H1 (cell line): ENCODE data around the gene GOLGA1. TPM values are rescaled to one million over a fixed set of nuclear protein-coding genes. Genes with fewer than 3 reads are reported as not detected.
A peak's percentile ranks its signal among the peaks of the same experiment; 100 is the strongest.

ENCODE experiments used
- CTCF ChIA-PET: fragments of 300-600 bp; sonication (Branson Sonifier 250); formaldehyde crosslinking; loops from one replicate; lab custom pipeline; 2021; ENCODE audit not compliant: partially characterized antibody; lab: Charles Lee
- POLR2A ChIA-PET: fragments of 300-600 bp; sonication (Branson Sonifier 250); formaldehyde crosslinking; loops from one replicate; lab custom pipeline; 2021; ENCODE audit warnings: inconsistent platforms; ENCODE audit not compliant: partially characterized antibody; lab: Charles Lee
- DNase-seq, 2 experiments: peaks; one replicate each; pipeline versions ENCODE4 v3.0.0 to v3.0.0-alpha.2; 2010 to 2022; ENCODE audit warnings: low spot score in 2 of 2, low read depth in 1 of 2, mixed read lengths in 1 of 2
- FAIRE-seq: peaks from 2 replicates; lab custom pipeline; 2011; peaks lifted over from hg19 to GRCh38; lab: Jason Lieb, UNC
- H2AFZ ChIP-seq: 2 replicates; pipeline ENCODE4 v1.8.1; 2012; ENCODE audit warnings: low read length, inconsistent platforms
- H2AK5ac ChIP-seq: 2 replicates; pipeline ENCODE4 v1.6.1; 2013; ENCODE audit warnings: low read depth, low read length
- H2BK120ac ChIP-seq: replicated peaks from 2 replicates; pipeline ENCODE3; 2013; ENCODE audit warnings: low read depth, low read length, inconsistent platforms
- H2BK12ac ChIP-seq: 2 replicates; pipeline ENCODE4 v1.6.1; 2013; ENCODE audit warnings: low read depth, low read length
- H2BK15ac ChIP-seq: 2 replicates; pipeline ENCODE4 v1.6.1; 2013; ENCODE audit warnings: low read length
- H2BK20ac ChIP-seq: 2 replicates; pipeline ENCODE4 v1.6.1; 2013; ENCODE audit warnings: low read length
- H2BK5ac ChIP-seq: 2 replicates; pipeline ENCODE4 v1.6.1; 2013; ENCODE audit warnings: low read depth, low read length
- H3K14ac ChIP-seq: 2 replicates; pipeline ENCODE4 v1.6.1; 2013; ENCODE audit warnings: inconsistent platforms; ENCODE audit not compliant: insufficient read length
- H3K18ac ChIP-seq: 2 replicates; pipeline ENCODE4 v1.6.1; 2013; ENCODE audit warnings: low read length; ENCODE audit errors: extremely low read depth
- H3K23ac ChIP-seq: 2 replicates; pipeline ENCODE4 v1.6.1; 2013; ENCODE audit warnings: inconsistent platforms; ENCODE audit not compliant: insufficient read length
- H3K23me2 ChIP-seq: 2 replicates; pipeline ENCODE4 v1.6.1; 2013; ENCODE audit warnings: low read depth, low read length
- H3K27ac ChIP-seq: 2 replicates; pipeline ENCODE4 v1.6.1; 2011; ENCODE audit warnings: low read depth, low read length, inconsistent platforms
- H3K27me3 ChIP-seq, 4 experiments: replicated peaks in 1 of 4; 1 replicate in 1 of 4; 2 replicates in 3 of 4; pipeline versions ENCODE4 v1.6.1 to v1.8.1; 2011 to 2013; ENCODE audit warnings: low read length in 3 of 4, mild to moderate bottlenecking in 3 of 4, inconsistent platforms in 2 of 4, mixed read lengths in 2 of 4, moderate library complexity in 1 of 4; ENCODE audit not compliant: control insufficient read depth in 3 of 4, insufficient read depth in 3 of 4; ENCODE audit errors: extremely low read depth in 1 of 4
- H3K36me3 ChIP-seq, 4 experiments: 2 replicates each; pipeline versions ENCODE4 v1.6.1 to v1.8.1; 2011 to 2013; ENCODE audit warnings: mild to moderate bottlenecking in 4 of 4, low read length in 3 of 4, moderate library complexity in 2 of 4, control low read depth in 1 of 4, inconsistent platforms in 1 of 4; ENCODE audit not compliant: insufficient read depth in 4 of 4, control insufficient read depth in 2 of 4
- H3K4ac ChIP-seq: replicated peaks from 2 replicates; pipeline ENCODE3; 2013; ENCODE audit warnings: low read length, low read depth, mixed read lengths, inconsistent platforms; ENCODE audit not compliant: insufficient read length
- H3K4me1 ChIP-seq, 4 experiments: replicated peaks in 1 of 4; 1 replicate in 1 of 4; 2 replicates in 3 of 4; pipeline versions ENCODE4 v1.6.1 to v1.8.1; 2011 to 2013; ENCODE audit warnings: low read length in 3 of 4, inconsistent platforms in 2 of 4, mixed read lengths in 1 of 4; ENCODE audit not compliant: insufficient read depth in 4 of 4, control insufficient read depth in 3 of 4
- H3K4me2 ChIP-seq, 2 experiments: 2 replicates each; pipeline versions ENCODE4 v1.6.1 to v1.8.1; 2011 to 2013; ENCODE audit warnings: low read depth in 2 of 2, low read length in 2 of 2, control low read depth in 1 of 2, inconsistent platforms in 1 of 2, mild to moderate bottlenecking in 1 of 2; ENCODE audit not compliant: insufficient read depth in 1 of 2
- H3K4me3 ChIP-seq, 4 experiments: fragments of 200-600, 300-600 bp in 1 of 4; sonication (generic), shearing (Covaris generic), sonication (Bioruptor Twin) in 1 of 4; 2 replicates each; pipeline versions ENCODE4 v1.5.1 to v1.8.1; 2011 to 2016; ENCODE audit warnings: low read length in 4 of 4, low read depth in 3 of 4, control low read depth in 2 of 4, inconsistent platforms in 2 of 4, mild to moderate bottlenecking in 2 of 4, mixed read lengths in 1 of 4, moderate library complexity in 1 of 4; ENCODE audit not compliant: insufficient read depth in 2 of 4; ENCODE audit errors: extremely low read depth in 1 of 4
- H3K56ac ChIP-seq: replicated peaks from 2 replicates; pipeline ENCODE3; 2013; ENCODE audit warnings: low read depth, mild to moderate bottlenecking, mixed read lengths, low read length, inconsistent platforms; ENCODE audit not compliant: insufficient read length
- H3K79me1 ChIP-seq: 2 replicates; pipeline ENCODE4 v1.6.1; 2013; ENCODE audit warnings: low read depth, low read length, control low read depth
- H3K79me2 ChIP-seq, 2 experiments: 2 replicates each; pipeline versions ENCODE4 v1.6.1 to v1.8.1; 2012 to 2013; ENCODE audit warnings: low read length in 2 of 2, mild to moderate bottlenecking in 2 of 2, inconsistent platforms in 1 of 2; ENCODE audit not compliant: insufficient read depth in 2 of 2, control insufficient read depth in 1 of 2
- H3K9ac ChIP-seq, 4 experiments: replicated peaks in 1 of 4; 1 replicate in 1 of 4; 2 replicates in 3 of 4; pipeline versions ENCODE4 v1.6.1 to v1.8.1; 2011 to 2013; ENCODE audit warnings: low read depth in 3 of 4, low read length in 3 of 4, control low read depth in 2 of 4, mild to moderate bottlenecking in 2 of 4, moderate library complexity in 2 of 4, inconsistent platforms in 1 of 4; ENCODE audit errors: extremely low read depth in 1 of 4
- H3K9me3 ChIP-seq, 2 experiments: 2 replicates each; pipeline versions ENCODE4 v1.6.1 to v1.8.1; 2012 to 2013; ENCODE audit warnings: mild to moderate bottlenecking in 2 of 2, moderate library complexity in 2 of 2, control low read depth in 1 of 2, inconsistent platforms in 1 of 2, low read depth in 1 of 2, low read length in 1 of 2, mixed read lengths in 1 of 2; ENCODE audit not compliant: insufficient read depth in 2 of 2
- H4K20me1 ChIP-seq, 2 experiments: replicated peaks in 1 of 2; 2 replicates each; pipeline versions ENCODE3 to v1.8.1; 2011 to 2013; ENCODE audit warnings: inconsistent platforms in 2 of 2, low read length in 2 of 2, mild to moderate bottlenecking in 1 of 2; ENCODE audit not compliant: insufficient read depth in 2 of 2, control insufficient read depth in 1 of 2
- H4K5ac ChIP-seq: 2 replicates; pipeline ENCODE4 v1.6.1; 2013; ENCODE audit warnings: low read length, low read depth, mixed read lengths, inconsistent platforms; ENCODE audit not compliant: insufficient read length
- H4K8ac ChIP-seq: 2 replicates; pipeline ENCODE4 v1.8.0; 2013; ENCODE audit warnings: mild to moderate bottlenecking, moderate library complexity, low read length, inconsistent platforms; ENCODE audit not compliant: insufficient read depth; ENCODE audit errors: extremely low read depth
- H4K91ac ChIP-seq: replicated peaks from 2 replicates; pipeline ENCODE3; 2013; ENCODE audit warnings: low read length, mixed read lengths, inconsistent platforms; ENCODE audit not compliant: insufficient read length
- CHD2 ChIP-seq: IDR thresholded peaks from 2 replicates; pipeline ENCODE4 v1.6.1; 2012; ENCODE audit warnings: low read length, improper control_type of control experiment
- CTBP2 ChIP-seq: IDR thresholded peaks from 2 replicates; pipeline ENCODE4 v1.7.0; 2011; ENCODE audit warnings: borderline replicate concordance, mild to moderate bottlenecking, moderate library complexity, mixed read lengths, low read length; ENCODE audit not compliant: insufficient read depth, insufficient read length
- CTCF ChIP-seq, 3 experiments: IDR thresholded peaks; 1 replicate in 2 of 3; 2 replicates in 1 of 3; pipeline versions ENCODE4 v1.5.1 to v1.6.1; 2011; ENCODE audit warnings: low read length in 3 of 3, mild to moderate bottlenecking in 3 of 3, inconsistent platforms in 2 of 3, low read depth in 1 of 3, moderate library complexity in 1 of 3; ENCODE audit not compliant: insufficient read depth in 1 of 3; ENCODE audit errors: control extremely low read depth in 1 of 3
- KDM4A ChIP-seq: IDR thresholded peaks from one replicate; pipeline ENCODE4 v1.7.1; 2012; ENCODE audit warnings: low read depth, mild to moderate bottlenecking, moderate library complexity, low read length, inconsistent platforms; ENCODE audit not compliant: severe bottlenecking
- MAX ChIP-seq: IDR thresholded peaks from 2 replicates; pipeline ENCODE4 v1.6.1; 2012; ENCODE audit warnings: inconsistent platforms
- RAD21 ChIP-seq, 2 experiments: IDR thresholded peaks in 1 of 2; conservative IDR thresholded peaks in 1 of 2; 2 replicates each; pipeline ENCODE4 v1.6.1; 2011; ENCODE audit warnings: low read depth in 2 of 2, low read length in 2 of 2, improper control_type of control experiment in 1 of 2, inconsistent platforms in 1 of 2, mild to moderate bottlenecking in 1 of 2, moderate library complexity in 1 of 2
- SIX5 ChIP-seq: IDR thresholded peaks from 2 replicates; pipeline ENCODE4 v1.6.1; 2011; ENCODE audit warnings: mild to moderate bottlenecking, low read depth, low read length
- WGBS, 2 experiments: shearing (Covaris generic) in 1 of 2; methylation state at CpG; one replicate each; pipeline versions ENCODE4 v1.1.6 to v1.1.7; 2013 to 2015; ENCODE audit warnings: low lambda C conversion rate in 2 of 2, mixed read lengths in 2 of 2, inconsistent platforms in 1 of 2, low coverage in 1 of 2, missing lambda C conversion rate in 1 of 2; ENCODE audit not compliant: insufficient replicate concordance in 2 of 2, insufficient coverage in 1 of 2, insufficient read length in 1 of 2; ENCODE audit errors: extremely low coverage in 1 of 2, missing lambda C conversion rate in 1 of 2; 5-methylcytosine and 5-hydroxymethylcytosine counted together
- polyA plus RNA-seq, 7 experiments: library from polyadenylated mRNA; depleted of rRNA in 3 of 7; stranded (reverse) in 5 of 7; unstranded in 2 of 7; fragments of >200 nt in 5 of 7; fragments of 200-250 nt in 2 of 7; gene quantifications; 1 replicate in 5 of 7; 2 replicates in 1 of 7; 4 replicates in 1 of 7; pipeline versions ENCODE4 v1.2.1 to v1.2.3, GENCODE V29; 2011 to 2013; ENCODE audit warnings: missing spikeins in 2 of 7, mixed read lengths in 2 of 7
- total RNA-seq: library from RNA; stranded (reverse); fragmentation: NEBNext Ultra II Directional; extraction: Animal tissue kit (Norgen Biotek cat#: 25700); gene quantifications from 2 replicates; pipeline ENCODE4 v1.2.1, GENCODE V29; 2021

The GOLGA1 gene
- total and polyA plus RNA-seq, 2 of the 8 experiments (the other 6 are each of a cell fraction or from before 2014, with no cell fraction given), result 4.8 to 6.5 TPM

GRCh38 chr9:124855944-124856765 is 84.7 kb downstream of the GOLGA1 start:
- Histone ChIP-seq H3K79me1 (peaks cover 10% of the 10 kb centered on the region), H2AK5ac (no peak overlapping the region), H3K18ac (no peak overlapping the region; the same call in 1 of the 2 replicates), H4K20me1 (peaks cover 39 to 45% of the 10 kb centered on the region in 2 experiments), H2AFZ (no peak overlapping the region), H2BK5ac (no peak overlapping the region), H3K4ac (no peak overlapping the region), H4K91ac (no peak overlapping the region), H3K9me3 (no peaks in the 10 kb centered on the region), H3K79me2 (peaks cover 11 to 27% of the 10 kb centered on the region in 2 experiments), H3K27me3 (no peaks in the 10 kb centered on the region), H3K4me1 (peaks cover 0 to 13% (median 8%) of the 10 kb centered on the region in 4 experiments; a peak in 5 of 7 replicates), H3K56ac (no peak overlapping the region), H3K27ac (no peak overlapping the region), H4K5ac (no peak overlapping the region), H3K23me2 (peaks cover 7% of the 10 kb centered on the region), H2BK15ac (no peak overlapping the region), H3K4me2 (no peak overlapping the region), H3K14ac (no peak overlapping the region), H3K23ac (no peak overlapping the region), H4K8ac (no peak overlapping the region), H2BK120ac (no peak overlapping the region), H2BK20ac (no peak overlapping the region), H3K36me3 (peaks cover 36 to 46% (median 40%) of the 10 kb centered on the region in 4 experiments), H3K4me3 (no peak overlapping the region), H3K9ac (no peak overlapping the region; a peak in 2 of 7 replicates), H2BK12ac (no peak overlapping the region)
- no peak for FAIRE-seq
- ChIA-PET CTCF (interaction anchor here (0.6 to 42.1 kb wide), 25 partner anchors 9 to 1682 kb away, joined by 3 to 1529 read pairs (median 6); partner anchors contain the start of genes NR6A1, OLFML2A and PSMB7), POLR2A (interaction anchor here (0.5 to 25.5 kb wide), 28 partner anchors 9 to 889 kb away, joined by 3 to 573 read pairs (median 4); partner anchors contain the start of genes HSPA5, NR6A1 and OLFML2A)
- DNase-seq, result peak in 1 of 2 experiments; percentile 84
- 69% methylated on average over 16 of the region's 16 CpGs; no CpG with 5 or more reads in 1 of the 2 experiments for WGBS, 2 experiments
- TF ChIP-seq RAD21 (IDR thresholded peaks at IDR 0.05 in 1 of 2, conservative IDR thresholded peaks at IDR 0.05 in 1 of 2; ENCODE audit: low read depth in 2 of 2, low read length in 2 of 2) (peak; percentile 75 to 79), KDM4A (no peak), CTCF (IDR thresholded peaks at IDR 0.05; ENCODE audit: control extremely low read depth in 1 of 3, insufficient read depth in 1 of 3, low read depth in 1 of 3, low read length in 3 of 3) (peak in 2 of 3 experiments; percentile 76 to 86; a peak in 3 of 4 replicates), CTBP2 (no peak), SIX5 (no peak), MAX (peak; percentile 79), CHD2 (0 out of 2 replicates have a peak, but pooled peaks have one; percentile 43)
